GM18951 (cell line): ENCODE measurements around the gene SEMG2.

ENCODE experiments used
- POLR2A ChIP-seq: IDR thresholded peaks from 4 replicates; pipeline ENCODE4 v1.6.1; 2011; ENCODE audit warnings: mild to moderate bottlenecking; ENCODE audit not compliant: insufficient read length, insufficient read depth; ENCODE audit errors: extremely low read depth
- in situ Hi-C: fragments of 300-500 bp; cut with MboI; formaldehyde crosslinking; loops from one replicate; pipeline ENCODE4 v1.12.0; 2022; ENCODE audit warnings: low sequenced_read_pairs, mixed read lengths, inconsistent platforms; ENCODE audit not compliant: unreplicated experiment

SEMG2 gene

DNA sequence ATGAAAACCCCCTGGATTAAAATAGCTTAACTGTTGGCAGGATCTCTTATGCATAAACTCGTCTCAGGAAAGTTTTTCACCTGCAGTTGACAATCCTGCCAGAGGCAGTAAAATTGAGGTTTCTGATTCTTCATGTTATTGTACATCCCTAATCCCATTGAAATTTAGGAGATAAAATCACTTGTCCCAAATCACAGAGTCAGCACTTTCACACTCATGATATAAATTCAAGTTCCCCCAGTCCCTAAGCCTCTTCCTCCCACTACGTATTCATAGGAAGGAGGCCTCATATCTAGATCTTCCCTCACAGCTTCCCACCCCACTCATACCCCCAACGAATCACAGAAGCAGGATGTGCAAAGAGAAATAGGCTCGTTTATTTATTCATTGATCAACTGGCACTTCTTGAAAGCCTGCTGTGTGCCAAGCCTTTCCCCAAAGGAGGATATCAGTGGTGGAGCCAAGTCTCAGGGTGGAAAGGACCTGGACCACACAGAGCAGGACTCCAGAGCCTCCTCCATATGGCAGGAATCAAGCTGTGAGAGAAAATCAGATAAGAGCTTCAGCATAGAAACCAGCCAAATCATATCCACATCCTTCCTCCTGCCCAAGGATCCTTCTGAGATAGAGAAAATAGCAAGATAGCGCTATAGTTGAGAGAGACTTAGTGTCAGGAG is 30.8 kb downstream of the SEMG2 start:
- no peak for TF ChIP-seq POLR2A
- in situ Hi-C loops: no loop called here

DNA sequence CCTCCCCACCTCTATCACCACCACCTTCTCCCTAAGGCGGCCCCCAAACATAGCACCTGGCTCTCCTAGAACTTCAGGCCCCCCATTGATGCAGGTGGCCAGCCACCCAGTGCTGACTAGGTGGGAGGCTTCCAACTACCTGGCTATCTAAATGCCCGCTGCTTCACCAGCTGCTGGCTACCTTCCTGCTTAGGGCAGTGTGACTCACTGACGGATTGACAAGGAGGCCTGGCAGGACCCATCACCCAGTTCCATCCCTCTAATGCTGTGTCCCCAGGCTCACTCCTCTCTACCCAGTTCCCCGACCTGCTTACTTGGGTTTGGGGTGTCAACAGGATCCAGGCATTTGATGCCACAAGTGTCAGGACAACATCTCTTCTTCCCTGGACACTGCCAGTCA is 32.1 kb downstream of the SEMG2 start:
- in situ Hi-C loops: no loop called here
- TF ChIP-seq POLR2A: no peak

DNA sequence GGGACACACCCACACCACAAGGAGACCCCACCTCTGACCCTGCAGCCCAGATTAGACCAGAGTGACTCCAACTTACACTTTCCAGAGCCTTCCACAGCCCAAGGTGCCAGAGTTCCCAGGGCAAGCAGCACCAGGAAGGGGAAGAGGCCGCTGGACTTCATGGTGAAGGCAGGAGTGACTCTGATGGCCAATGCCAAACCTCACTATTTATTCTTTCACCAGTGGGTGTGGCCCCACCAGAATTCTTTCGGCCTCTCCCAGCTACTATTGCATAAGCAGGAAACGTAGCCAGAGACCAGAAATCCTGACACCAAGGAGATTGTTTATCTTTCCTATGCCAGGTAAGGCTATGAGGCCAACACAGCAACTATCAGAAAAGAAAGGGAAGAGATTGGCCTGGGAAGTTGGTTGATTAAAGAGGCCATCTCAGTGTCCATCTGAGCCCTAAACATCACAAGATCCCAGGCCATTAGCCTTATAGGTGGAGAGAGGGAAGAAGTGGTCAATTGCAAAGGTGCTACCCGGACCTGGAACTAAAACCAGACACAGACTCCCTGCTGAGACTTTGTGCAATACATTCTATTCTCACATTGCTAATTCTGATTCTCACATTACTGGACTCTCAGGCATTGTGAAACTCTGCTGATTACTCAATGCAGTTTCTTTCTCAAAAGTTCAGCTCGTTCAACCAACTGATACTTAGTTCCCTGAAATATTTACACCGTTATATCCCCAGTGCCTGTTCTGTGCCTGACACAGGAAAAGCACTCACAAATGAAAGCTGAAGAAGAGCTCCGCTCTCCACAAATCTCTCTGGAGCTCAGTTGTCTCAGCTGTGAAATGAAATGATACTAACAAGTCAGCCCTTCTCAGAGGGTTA is 33.5 kb downstream of the SEMG2 start, which contains the start of gene SLPI:
TSS of gene SLPI (minus strand) at position 182 of the 880 bp plus-strand sequence. CDS start at position 161, 21 bp downstream.
- in situ Hi-C loops: no loop called here

DNA sequence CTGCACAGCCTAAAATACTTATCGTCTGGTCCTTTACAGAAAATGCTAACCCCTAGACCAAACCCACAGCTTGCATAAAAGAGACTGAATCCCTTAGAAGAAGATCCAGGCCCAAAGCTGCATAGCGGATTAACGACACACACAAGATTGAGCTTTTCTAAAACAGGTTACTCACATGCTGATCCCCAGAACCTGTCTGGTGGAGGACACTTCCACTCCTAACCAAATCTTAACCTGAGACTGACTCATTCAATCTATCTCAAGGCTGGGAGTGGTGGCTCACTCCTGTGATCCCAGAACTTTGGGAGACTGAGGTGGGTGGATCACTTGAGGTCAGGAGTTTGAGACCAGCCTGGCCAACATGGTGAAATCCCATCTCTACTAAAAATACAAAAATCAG is 36.0 kb downstream of the SEMG2 start:
- no peak for TF ChIP-seq POLR2A
- in situ Hi-C loops: no loop called here

More for the DNA sequence above, 33.5 kb downstream of the SEMG2 start, which contains the start of gene SLPI:
- TF ChIP-seq POLR2A: no peak

DNA sequence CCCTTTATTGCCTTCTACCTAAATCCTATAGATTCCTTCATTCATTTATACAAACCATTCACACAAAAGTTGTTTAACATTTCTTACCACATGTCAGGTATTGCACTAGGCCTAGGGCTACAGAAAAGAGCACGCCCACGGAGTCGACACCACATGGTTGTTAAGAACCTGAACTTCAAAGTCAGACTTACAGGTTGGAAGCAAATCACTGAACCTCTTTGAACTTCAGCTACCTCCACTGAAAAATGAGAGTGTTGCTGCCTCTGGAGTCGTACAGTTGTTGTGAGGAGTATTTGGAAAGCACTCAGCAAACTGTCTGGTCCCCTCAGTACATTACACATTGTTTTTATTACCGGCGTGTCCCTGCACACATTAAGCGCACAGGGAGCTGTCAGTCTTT is 36.5 kb downstream of the SEMG2 start:
- no peak for TF ChIP-seq POLR2A
- in situ Hi-C loops: no loop called here

DNA sequence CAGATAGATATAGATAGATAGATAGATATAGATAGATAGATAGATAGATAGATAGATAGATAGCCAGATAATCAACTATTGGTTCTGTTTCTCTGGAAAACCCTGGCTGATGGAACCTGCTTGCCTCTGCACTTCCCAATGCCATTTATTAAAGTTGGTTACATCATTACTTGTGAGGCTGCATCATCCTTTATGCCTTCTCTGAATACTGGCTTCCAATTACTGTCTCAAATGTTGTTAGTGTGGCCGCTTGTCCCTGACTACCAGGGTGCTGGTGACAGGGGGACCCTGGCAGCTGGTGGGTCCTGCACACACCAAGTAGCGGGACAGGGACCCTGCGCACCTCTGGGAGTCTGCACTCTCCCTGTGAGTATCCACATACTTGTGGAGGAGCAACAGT is 37.1 kb downstream of the SEMG2 start:
- no peak for TF ChIP-seq POLR2A
- in situ Hi-C loops: no loop called here

DNA sequence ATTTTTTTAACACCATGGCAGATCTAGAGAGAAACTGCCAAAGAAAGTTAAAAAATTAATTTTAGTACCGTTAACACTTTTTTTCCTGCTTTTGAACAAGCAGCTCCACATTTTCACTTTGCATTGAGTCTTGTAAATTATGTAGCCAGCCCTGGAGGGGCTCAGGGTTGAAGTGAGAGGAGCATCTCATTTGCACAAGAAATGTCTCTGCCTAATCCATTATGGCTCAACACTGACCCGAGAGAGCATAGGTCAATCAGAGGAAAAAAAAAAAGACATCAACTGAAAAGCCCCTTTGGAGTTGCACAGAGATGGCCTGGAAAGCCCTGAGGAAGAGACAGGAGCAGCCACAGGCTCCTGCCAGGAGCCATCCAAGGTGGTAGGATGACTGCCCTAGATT is 37.5 kb downstream of the SEMG2 start:
- in situ Hi-C loops: no loop called here
- no peak for TF ChIP-seq POLR2A

DNA sequence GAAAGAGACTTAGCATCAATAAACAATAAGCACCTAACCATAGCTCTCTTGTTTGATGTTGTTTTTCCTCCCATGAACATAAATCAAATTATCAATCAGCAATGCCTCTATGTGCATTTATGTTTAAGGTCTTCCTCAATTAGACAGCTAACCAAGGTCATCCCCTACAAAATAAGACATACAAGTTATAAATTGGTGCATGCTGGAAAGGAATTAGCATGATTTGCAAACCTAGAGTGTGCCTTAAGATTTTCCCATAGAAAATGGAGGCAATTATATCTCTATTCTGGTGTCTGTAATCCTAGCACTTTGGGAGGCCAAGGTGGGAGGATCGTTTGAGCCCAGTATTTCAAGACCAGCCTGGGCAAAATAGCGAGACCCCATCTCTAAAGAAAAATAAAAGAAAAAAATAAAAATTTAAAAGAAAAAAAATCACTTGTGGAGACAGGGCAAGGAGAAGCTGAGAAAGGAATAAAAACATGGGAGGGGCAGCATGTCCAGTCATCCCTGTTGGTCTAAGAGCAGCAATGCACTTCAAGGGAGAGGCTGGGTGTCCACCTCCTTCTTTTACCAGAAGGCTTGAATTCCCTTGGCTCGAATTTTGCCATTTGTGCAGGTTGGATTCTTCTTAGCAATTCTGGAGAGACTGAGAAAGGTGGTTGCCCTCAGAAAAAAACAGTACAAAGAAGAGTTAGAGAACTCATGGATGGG is 42.5 kb downstream of the SEMG2 start:
- in situ Hi-C loops: no loop called here
- TF ChIP-seq POLR2A: no peak

DNA sequence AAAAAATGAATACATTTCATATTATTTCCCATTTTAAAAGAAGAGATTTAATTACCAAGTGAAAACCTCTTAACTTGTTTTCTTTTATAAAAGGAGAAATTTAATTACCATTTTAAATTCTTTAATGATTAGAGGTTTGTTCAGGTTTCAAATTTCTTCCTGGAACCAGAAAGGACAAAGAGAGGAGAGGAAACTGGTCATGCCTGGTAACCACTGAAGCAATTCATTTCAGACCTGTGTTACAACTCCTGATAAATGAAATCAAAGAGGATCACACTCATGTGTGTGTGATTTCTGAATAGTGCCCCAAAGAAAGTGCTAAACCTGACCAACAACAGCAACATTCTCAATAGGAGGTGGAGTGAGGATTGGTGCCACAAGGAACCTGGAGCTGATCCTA is 45.8 kb downstream of the SEMG2 start:
- in situ Hi-C loops: no loop called here

DNA sequence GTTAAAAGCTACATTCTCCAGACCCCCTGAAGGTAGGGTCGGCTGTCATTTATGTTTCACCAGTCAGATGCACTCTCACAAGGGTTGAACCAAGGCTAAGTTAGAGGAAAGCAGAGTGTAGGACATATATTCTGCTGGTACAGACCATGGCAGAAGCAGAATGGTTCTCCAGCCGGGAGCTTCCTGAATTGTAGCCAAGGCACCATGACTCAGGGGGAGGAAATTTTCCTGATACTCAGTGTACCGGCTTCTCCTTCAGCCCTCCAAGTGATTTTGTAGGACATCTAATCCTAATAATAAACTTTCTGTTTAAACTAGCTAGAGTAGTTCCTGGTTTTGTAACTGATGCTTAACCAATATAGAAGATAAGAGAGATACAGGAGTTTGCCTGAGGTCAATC is 47.4 kb downstream of the SEMG2 start:
- in situ Hi-C loops: no loop called here
- no peak for TF ChIP-seq POLR2A

More for the DNA sequence above, 45.8 kb downstream of the SEMG2 start:
- no peak for TF ChIP-seq POLR2A

DNA sequence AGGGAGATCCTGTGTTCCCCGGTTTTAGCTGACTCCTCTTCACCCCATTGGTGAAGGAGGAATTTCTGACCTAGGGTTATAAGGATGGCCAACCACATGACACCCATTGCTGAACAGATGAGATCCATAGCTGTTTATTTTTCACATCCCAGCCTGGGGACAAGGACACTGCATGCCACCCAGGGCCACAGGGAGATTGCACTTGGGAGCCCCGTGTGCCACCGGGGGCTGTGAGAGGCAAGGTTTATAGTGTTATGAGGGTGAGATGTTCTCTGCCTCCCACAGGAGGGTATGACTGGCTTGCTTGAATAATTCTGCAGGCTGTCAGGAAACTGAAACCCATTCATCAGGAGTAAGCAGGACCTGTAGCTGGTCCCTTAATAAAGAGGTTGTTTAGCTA is 47.9 kb downstream of the SEMG2 start:
- in situ Hi-C loops: no loop called here
- no peak for TF ChIP-seq POLR2A

DNA sequence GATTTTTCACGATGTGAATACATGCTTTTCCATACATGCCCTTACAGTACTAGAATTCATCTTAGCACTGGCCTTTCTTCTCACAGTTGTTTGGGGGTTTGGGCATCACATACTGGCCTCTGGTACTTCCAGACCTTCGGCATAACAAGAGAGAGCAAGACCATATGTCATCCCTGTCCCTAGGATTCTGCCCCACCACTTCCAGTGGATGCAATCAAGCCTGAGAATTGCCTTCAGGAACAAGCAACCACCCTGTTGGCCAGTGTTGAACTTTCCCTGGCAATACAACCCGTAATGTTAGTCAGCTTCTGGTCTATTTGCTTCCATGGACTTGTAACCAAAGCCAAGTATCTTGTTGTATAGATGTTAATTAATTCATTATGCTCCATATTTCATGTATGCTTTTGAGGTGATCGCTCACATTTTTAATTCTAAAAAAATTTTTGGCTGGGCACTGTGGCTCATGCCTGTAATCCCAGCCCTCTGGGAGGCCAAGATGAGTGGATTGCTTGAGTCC is 48.6 kb downstream of the SEMG2 start:
- no peak for TF ChIP-seq POLR2A
- in situ Hi-C loops: no loop called here
